ENCODE results near the gene MPI.

The MPI gene

GRCh38 chr15:74889883-74890664 is at the start of gene MPI:
TSS of gene MPI (plus strand) at chr15:74890042. CDS start at chr15:74890074, 32 bp downstream.
- peak; percentile 72 for DNase-seq (ENCODE audit: low read depth)

- no peak for DNase-seq (ENCODE audit: low read depth)
Observed at GRCh38 chr15:74840851-74841775, 48.7 kb upstream of the MPI start.

- DNase-seq (ENCODE audit: low read depth): no peak
Observed at GRCh38 chr15:74841891-74842373, 47.9 kb upstream of the MPI start.

GRCh38 chr15:74842581-74843444 is 47.0 kb upstream of the MPI start, which contains the start of gene ULK3:
TSS of gene ULK3 (minus strand) at chr15:74843156. CDS start at chr15:74843105, 51 bp downstream.
- peak; percentile 85 for DNase-seq (ENCODE audit: low read depth)

GRCh38 chr15:74843445-74843828 is 46.4 kb upstream of the MPI start:
- DNase-seq (ENCODE audit: low read depth): no peak

- no peak for DNase-seq (ENCODE audit: low read depth)
Observed at GRCh38 chr15:74843891-74844299, 45.9 kb upstream of the MPI start.

GRCh38 chr15:74844319-74845207 is 45.3 kb upstream of the MPI start:
- DNase-seq (ENCODE audit: low read depth): no peak

GRCh38 chr15:74845208-74845568 is 44.7 kb upstream of the MPI start:
- peak; percentile 29 for DNase-seq (ENCODE audit: low read depth)

- no peak for DNase-seq (ENCODE audit: low read depth)
Observed at GRCh38 chr15:74845581-74845980, 44.3 kb upstream of the MPI start.

GRCh38 chr15:74847432-74847831 is 42.4 kb upstream of the MPI start:
- DNase-seq (ENCODE audit: low read depth): no peak

- no peak for DNase-seq (ENCODE audit: low read depth)
Observed at GRCh38 chr15:74850393-74850792, 39.4 kb upstream of the MPI start.

GRCh38 chr15:74851960-74852359 is 37.9 kb upstream of the MPI start:
- no peak for DNase-seq (ENCODE audit: low read depth)

GRCh38 chr15:74854453-74855022 is 35.3 kb upstream of the MPI start:
- no peak for DNase-seq (ENCODE audit: low read depth)

- no peak for DNase-seq (ENCODE audit: low read depth)
Observed at GRCh38 chr15:74855857-74856256, 34.0 kb upstream of the MPI start.

- no peak for DNase-seq (ENCODE audit: low read depth)
Observed at GRCh38 chr15:74856537-74856936, 33.3 kb upstream of the MPI start.

GRCh38 chr15:74857082-74857655 is 32.7 kb upstream of the MPI start:
- DNase-seq (ENCODE audit: low read depth): no peak

GRCh38 chr15:74857671-74858368 is 32.0 kb upstream of the MPI start:
- no peak for DNase-seq (ENCODE audit: low read depth)

- DNase-seq (ENCODE audit: low read depth): no peak
Observed at GRCh38 chr15:74858369-74858740, 31.5 kb upstream of the MPI start.

- no peak for DNase-seq (ENCODE audit: low read depth)
Observed at GRCh38 chr15:74863239-74864056, 26.4 kb upstream of the MPI start.

Data from stimulated activated CD8-positive, alpha-beta memory T cell treated with anti-CD3 and anti-CD28 coated beads, Interleukin-12 subunit alpha, Interleukin-12 subunit beta, amount 100 ng/mL, for 1 hour (primary cell).